ENCODE results near the gene LACRT. TPM values are rescaled to one million over a fixed set of nuclear protein-coding genes. Genes with fewer than 3 reads are reported as not detected.

LACRT gene
- total and polyA plus RNA-seq, 4 donors: not detected

DNA sequence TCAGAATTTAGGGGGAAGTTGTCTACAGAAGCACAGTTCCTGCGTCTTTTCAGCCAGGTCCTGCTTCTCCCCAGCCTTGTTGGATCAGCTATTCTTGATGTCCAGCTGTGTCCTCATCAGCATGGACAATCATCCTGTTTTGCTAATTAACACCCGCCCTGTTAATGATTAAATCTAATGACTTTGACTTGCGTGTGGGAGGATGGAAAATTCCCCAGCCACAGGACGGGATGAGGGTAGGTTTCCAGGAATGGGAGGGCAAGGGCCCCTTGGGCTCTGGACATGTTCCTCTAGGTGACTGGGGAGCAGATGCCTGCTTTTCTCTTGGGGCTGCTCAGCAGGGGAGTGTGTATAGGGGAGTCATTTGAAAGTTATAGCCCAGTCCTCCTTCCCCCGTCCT is 41.0 kb downstream of the LACRT start:
- no peak overlapping the region for H3K27ac ChIP-seq (ENCODE audit: low read depth in 1 of 2, low read length in 2 of 2)
- H3K36me3 ChIP-seq (ENCODE audit: control insufficient read depth in 4 of 4, insufficient read depth in 3 of 4, low read depth in 1 of 4, low read length in 3 of 4): no peaks in the 10 kb centered on the region
- no peak overlapping the region for H3K9ac ChIP-seq (ENCODE audit: low read depth in 1 of 2, low read length in 2 of 2)
- WGBS: 67% methylated on average over 5 of the region's 5 CpGs
- no peaks in the 10 kb centered on the region for H3K27me3 ChIP-seq (ENCODE audit: control insufficient read depth in 4 of 4, insufficient read depth in 4 of 4, low read length in 3 of 4)
- DNase-seq (ENCODE audit: low spot score): no peak
- no peak overlapping the region for H3K4me3 ChIP-seq (ENCODE audit: low read depth in 1 of 3, low read length in 3 of 3)
- no peaks in the 10 kb centered on the region for H3K9me3 ChIP-seq (ENCODE audit: control insufficient read depth in 4 of 4, low read length in 3 of 4)
- no peak for TF ChIP-seq EGR1 (IDR thresholded peaks at IDR 0.05; ENCODE audit: low read depth in 2 of 2)
- TF ChIP-seq ATF3 (IDR thresholded peaks at IDR 0.05): no peak
- TF ChIP-seq NR2F2 (IDR thresholded peaks at IDR 0.05): no peak
- no peak for TF ChIP-seq FOXA1 (IDR thresholded peaks at IDR 0.05)
- TF ChIP-seq REST (IDR thresholded peaks at IDR 0.05): no peak
- no peak for TF ChIP-seq HNF4G (IDR thresholded peaks at IDR 0.05)
- TF ChIP-seq RXRA (IDR thresholded peaks at IDR 0.05): no peak
- peaks cover under 1 to 13% (median 5%) of the 10 kb centered on the region in 4 donors for H3K4me1 ChIP-seq (ENCODE audit: control insufficient read depth in 4 of 4, insufficient read depth in 4 of 4, low read length in 3 of 4)

DNA sequence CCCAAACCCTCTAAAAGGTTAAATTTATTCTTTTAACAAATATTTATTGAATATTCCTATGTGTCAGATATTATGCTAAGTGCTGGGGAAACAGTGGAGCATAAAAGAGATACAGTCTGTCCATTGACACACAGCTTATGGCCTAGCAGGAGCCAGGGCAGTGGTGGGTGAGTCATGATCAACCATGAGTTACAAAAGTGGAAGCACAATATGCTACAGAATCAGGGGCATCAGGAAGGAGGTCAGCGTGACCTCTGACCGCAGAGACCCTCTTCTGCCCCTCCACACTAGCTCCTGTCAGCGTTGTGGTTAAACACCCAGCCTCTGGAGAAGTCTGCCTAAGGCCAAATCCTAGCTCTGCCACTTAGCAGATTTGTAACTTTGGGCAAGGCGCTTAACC is 41.6 kb downstream of the LACRT start:
- no peaks in the 10 kb centered on the region for H3K27me3 ChIP-seq (ENCODE audit: control insufficient read depth in 4 of 4, insufficient read depth in 4 of 4, low read length in 3 of 4)
- DNase-seq (ENCODE audit: low spot score): no peak
- TF ChIP-seq SP1 (IDR thresholded peaks at IDR 0.05) (no peak), HNF4G (IDR thresholded peaks at IDR 0.05) (no peak), REST (IDR thresholded peaks at IDR 0.05) (no peak), FOXA2 (IDR thresholded peaks at IDR 0.05) (no peak), NR2F2 (IDR thresholded peaks at IDR 0.05) (no peak), RXRA (IDR thresholded peaks at IDR 0.05) (no peak), JUND (IDR thresholded peaks at IDR 0.05) (no peak), HNF4A (conservative IDR thresholded peaks at IDR 0.05) (no peak), RAD21 (IDR thresholded peaks at IDR 0.05) (no peak), ZBTB33 (IDR thresholded peaks at IDR 0.05) (no peak), FOXA1 (IDR thresholded peaks at IDR 0.05) (no peak), TAF1 (conservative IDR thresholded peaks at IDR 0.05) (no peak), MAX (IDR thresholded peaks at IDR 0.05) (no peak), YY1 (IDR thresholded peaks at IDR 0.05) (no peak), ATF3 (IDR thresholded peaks at IDR 0.05) (no peak), GABPA (IDR thresholded peaks at IDR 0.05 in 1 of 2, conservative IDR thresholded peaks at IDR 0.05 in 1 of 2) (no peak), EGR1 (IDR thresholded peaks at IDR 0.05; ENCODE audit: low read depth in 2 of 2) (no peak)
- TF ChIP-seq, protein P1, sequence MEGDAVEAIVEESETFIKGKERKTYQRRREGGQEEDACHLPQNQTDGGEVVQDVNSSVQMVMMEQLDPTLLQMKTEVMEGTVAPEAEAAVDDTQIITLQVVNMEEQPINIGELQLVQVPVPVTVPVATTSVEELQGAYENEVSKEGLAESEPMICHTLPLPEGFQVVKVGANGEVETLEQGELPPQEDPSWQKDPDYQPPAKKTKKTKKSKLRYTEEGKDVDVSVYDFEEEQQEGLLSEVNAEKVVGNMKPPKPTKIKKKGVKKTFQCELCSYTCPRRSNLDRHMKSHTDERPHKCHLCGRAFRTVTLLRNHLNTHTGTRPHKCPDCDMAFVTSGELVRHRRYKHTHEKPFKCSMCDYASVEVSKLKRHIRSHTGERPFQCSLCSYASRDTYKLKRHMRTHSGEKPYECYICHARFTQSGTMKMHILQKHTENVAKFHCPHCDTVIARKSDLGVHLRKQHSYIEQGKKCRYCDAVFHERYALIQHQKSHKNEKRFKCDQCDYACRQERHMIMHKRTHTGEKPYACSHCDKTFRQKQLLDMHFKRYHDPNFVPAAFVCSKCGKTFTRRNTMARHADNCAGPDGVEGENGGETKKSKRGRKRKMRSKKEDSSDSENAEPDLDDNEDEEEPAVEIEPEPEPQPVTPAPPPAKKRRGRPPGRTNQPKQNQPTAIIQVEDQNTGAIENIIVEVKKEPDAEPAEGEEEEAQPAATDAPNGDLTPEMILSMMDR (IDR thresholded peaks at IDR 0.05; ENCODE audit: low read depth, low read length, missing input control): no peak
- WGBS: 77% methylated on average over 4 of the region's 4 CpGs
- H3K36me3 ChIP-seq (ENCODE audit: control insufficient read depth in 4 of 4, insufficient read depth in 3 of 4, low read depth in 1 of 4, low read length in 3 of 4): no peaks in the 10 kb centered on the region
- no peak overlapping the region for H3K9ac ChIP-seq (ENCODE audit: low read depth in 1 of 2, low read length in 2 of 2)
- H3K9me3 ChIP-seq (ENCODE audit: control insufficient read depth in 4 of 4, low read length in 3 of 4): no peaks in the 10 kb centered on the region
- no peak overlapping the region for H3K27ac ChIP-seq (ENCODE audit: low read depth in 1 of 2, low read length in 2 of 2)
- H3K4me3 ChIP-seq (ENCODE audit: low read depth in 1 of 3, low read length in 3 of 3): no peak overlapping the region
- H3K4me1 ChIP-seq (ENCODE audit: control insufficient read depth in 4 of 4, insufficient read depth in 4 of 4, low read length in 3 of 4): peaks cover 2 to 13% (median 5%) of the 10 kb centered on the region in 4 donors
